ENCODE measurements around the gene DHPS.
"Not testable (repeated sequence)": the region's sequence is repeated elsewhere in the genome, so short reads cannot be mapped to it uniquely, and the experiment has no call there.

The DHPS gene

DNA sequence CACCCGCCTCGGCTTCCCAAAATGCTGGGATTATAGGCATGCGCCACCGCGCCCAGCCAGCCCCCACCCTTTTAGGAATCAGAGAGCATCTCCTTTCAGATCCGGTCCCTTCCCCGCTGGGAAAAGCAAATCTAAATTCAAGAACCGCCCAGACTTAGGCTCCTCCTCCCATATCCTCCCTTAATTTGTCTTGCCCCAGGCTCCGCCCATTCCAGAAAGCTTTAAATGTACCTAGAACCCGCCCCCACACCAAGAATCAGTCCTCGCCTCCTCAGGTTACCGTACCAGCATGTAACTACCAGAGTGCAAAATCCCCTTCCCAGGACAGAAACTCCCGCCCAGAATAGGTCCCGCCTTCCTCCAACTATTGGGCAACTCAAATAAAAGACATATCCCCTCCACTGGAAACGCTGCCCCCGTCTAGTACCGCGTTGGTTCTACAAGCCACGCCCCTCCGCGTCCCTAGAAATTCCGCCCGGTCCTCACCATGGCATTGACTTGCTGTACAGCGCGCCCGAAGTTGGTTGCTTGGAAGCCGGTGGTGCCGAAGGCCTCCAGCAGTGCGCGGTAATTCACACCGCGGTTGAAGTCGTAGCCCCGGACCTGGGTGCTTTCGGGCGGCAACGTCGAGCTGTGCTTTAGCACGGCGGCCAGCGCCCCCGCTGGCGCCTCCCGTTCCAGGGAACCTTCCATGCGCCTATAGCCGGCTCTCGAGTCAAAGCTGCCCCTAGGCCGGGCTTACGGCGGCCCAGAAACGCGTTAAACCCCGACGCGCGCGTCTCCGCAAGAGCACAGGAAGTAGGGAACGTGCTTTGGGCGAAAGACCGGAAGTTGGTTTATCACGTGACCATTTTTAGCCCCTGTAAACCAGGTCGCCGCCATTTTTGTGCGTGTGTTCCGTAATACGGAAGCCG is at the start of gene DHPS:
TSS of gene DHPS (minus strand) at position 807 of the 914 bp plus-strand sequence. CDS start at position 693, 114 bp downstream.
- DNase-seq: peak; percentile 99

DNA sequence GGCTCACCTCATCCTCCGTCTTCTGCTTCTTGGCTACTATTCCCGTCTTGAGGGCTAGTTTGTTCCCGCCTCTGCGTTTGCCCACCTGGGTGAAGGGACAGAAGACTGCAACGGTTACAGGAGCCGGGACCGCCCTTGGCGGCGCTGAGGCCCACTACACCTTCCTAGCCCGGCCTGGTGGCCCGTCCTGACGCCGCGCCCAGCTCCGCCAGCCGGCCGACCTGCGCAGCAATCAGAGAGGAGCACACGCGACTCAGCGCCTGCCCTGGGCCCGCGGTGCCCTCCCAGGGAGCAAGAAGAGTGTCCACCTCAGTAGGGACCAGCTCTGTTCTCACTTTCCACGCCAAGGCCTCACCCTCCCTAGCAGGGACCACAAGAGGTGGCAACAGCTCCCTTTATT is 49.7 kb upstream of the DHPS start:
- DNase-seq: no peak

DNA sequence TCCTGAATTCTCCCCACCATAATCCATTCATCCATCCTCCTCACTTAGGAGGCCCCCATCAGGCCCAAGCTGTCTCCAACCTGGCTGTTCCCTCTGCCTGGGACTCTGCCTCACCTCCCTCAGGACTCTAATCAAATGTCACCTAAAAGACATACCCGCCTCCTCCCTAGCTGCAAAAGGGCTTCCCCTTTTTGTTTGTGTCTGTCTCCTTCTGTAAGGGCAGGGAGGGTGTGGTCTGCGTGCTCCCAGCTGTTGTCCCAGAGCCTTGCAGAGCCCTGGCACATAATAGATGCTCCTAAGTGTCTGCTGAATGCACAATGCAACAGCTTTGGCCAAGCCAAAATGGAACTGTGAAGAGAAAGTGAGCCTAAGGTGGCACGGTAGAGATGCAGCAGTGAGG is 48.4 kb upstream of the DHPS start:
- no peak for DNase-seq

DNA sequence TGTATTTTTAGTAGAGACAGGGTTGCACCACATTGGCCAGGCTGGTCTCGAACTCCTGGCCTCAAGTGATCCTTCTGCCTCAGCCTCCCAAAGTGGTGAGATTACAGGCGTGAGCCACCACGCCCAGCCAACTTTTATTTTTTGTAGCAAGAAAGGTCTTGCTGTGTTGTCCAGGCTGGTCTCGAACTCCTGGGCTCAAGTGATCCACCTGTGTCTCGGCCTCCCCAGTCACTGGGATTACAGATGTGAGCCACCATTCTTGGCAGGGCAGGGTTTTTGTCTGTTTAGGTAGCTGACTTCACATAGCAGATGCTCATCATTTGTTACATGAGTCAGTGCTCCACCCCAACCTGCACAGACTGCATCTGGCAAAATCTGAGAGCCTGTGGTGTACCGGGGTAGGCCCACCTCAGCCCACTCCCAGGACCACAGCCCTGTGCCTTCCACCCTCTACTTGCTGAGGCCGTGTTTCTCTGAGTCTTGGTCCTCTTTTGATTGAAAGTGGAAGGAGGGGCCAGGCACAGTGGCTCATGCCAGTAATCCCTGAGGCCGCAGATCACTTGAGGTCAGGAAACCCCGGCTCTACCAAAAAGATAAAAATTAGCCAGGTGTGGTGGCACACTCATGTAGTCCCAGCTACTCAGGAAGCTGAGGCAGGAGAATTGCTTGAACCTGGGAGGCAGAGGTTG is 46.2 kb upstream of the DHPS start:
- DNase-seq: no peak

DNA sequence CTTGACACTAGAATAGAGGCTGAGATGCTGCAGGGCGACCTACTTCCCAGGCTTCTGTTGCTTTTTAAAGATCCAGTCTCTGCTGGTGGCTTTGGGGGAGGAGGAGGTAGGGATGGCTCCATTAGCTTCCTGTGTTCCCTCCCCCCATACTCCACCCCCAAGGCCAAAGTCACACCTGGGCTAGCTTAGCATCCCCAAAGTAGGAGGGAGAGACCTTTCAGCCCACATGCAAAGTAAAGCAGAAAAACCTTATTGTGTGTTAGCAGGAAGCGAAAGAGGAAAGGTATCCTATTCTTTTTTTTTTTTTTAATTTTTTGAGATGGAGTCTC is 45.3 kb upstream of the DHPS start:
- no peak for DNase-seq

DNA sequence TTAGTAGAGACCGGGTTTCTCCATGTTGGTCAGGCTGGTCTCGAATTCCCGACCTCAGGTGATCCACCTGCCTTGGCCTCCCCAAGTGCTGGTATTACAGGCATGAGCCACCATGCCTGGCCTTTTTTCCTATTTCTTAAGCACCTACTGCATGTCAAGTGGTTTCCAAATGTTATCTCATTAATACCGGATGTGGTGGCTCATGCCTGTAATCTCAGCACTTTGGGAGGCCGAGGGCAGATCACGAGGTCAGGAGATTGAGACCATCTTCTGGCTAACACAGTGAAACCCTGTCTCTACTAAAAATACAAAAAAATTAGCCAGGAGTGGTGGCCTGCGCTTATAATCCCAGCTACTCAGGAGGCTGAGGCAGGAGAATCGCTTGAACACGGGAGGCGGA is 43.9 kb upstream of the DHPS start:
- not testable (repeated sequence) for DNase-seq

DNA sequence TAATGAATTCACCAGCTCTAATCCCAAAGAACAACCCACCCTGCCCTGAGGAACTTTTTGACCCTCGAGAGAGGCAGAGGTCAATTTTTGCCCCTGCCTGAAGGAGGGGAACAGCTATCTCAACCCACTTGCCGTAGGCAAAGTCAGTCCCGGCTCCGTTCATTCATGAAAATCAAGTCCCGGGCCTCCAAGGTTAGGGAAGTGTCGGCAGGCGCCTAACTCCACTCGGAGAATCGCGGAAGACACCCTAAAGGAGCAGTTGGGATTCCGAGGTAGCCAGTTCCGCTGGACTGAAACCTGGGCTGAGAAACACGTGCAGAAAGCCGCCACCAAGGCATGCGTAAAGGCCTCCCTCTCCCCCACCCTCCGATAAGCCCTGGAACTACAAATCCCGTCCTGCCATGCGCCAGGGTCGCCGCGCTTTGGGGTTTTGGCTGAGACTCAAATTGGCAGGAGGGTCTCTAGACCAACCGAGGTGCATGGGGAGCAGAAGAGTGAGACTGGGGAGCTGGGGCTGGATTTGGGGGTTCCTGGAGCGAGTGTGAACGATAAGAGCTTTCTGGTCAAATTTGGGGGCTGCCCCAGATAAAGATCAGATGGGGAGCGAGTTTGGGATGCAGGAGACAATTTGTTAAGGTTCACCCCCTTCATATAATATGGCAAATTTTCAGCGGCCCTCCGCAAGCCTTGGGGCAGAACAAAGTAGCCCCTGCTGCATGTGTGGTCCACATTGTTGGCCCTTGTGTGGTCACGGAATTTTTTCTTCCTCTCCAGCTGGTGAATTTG is 42.2 kb upstream of the DHPS start, which contains the start of gene TNPO2:
TSS of gene TNPO2 (minus strand) at position 292 of the 786 bp plus-strand sequence. CDS start 2,955 bp downstream, outside the sequence.
- DNase-seq: peak; percentile 89

DNA sequence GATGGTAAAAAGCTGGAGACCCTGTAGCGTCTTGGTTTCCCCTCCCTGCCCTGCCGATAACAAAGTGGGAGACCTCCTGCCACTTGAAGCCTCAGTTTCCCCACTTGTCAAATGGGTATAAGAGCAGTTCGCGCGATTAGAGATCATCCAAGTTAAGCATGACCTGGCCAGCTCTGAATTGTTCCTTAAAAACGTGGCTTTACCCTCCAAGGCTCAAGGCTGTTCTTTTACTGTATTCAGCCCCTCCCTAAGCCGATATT is 41.6 kb upstream of the DHPS start:
- DNase-seq: no peak

DNA sequence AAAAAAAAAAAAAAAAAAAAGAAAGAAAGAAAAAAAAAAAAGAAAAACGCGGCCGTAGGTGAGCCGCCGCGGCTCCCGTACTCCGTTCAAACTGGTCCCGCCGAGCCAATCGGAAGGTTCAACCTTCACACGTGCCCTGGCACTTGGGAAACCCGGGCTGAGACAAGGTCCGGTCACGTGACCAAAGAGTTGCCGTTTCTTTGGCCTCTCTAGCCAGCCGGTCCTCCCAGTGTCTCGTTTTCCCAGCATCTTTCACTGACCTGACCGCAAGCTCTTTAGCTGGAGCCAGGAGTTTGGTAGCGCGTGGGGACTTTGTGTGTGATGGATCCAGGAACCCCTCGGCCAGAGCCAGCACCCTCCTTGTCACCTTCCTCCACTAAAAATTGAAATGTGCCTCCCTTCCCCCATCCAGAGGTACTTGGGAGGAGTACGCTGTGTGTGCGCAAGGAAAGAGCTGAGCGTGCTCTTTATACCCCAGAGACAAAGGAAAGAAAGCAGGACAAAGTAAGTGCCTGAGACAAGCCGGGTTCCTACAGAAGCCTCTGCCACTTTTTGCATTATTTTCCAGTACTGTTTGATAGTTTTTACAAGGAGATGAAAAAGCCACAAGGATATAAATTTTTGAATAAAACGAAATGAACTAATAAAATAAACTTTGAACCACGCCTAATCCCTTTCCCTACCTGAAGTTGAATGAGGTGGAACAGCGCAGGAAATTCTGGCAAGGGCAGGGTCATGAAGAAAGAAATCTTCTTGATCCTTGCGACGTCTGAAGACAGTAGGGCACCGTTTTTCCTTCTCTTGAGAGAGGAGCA is 41.1 kb upstream of the DHPS start:
- peak; percentile 100 for DNase-seq

DNA sequence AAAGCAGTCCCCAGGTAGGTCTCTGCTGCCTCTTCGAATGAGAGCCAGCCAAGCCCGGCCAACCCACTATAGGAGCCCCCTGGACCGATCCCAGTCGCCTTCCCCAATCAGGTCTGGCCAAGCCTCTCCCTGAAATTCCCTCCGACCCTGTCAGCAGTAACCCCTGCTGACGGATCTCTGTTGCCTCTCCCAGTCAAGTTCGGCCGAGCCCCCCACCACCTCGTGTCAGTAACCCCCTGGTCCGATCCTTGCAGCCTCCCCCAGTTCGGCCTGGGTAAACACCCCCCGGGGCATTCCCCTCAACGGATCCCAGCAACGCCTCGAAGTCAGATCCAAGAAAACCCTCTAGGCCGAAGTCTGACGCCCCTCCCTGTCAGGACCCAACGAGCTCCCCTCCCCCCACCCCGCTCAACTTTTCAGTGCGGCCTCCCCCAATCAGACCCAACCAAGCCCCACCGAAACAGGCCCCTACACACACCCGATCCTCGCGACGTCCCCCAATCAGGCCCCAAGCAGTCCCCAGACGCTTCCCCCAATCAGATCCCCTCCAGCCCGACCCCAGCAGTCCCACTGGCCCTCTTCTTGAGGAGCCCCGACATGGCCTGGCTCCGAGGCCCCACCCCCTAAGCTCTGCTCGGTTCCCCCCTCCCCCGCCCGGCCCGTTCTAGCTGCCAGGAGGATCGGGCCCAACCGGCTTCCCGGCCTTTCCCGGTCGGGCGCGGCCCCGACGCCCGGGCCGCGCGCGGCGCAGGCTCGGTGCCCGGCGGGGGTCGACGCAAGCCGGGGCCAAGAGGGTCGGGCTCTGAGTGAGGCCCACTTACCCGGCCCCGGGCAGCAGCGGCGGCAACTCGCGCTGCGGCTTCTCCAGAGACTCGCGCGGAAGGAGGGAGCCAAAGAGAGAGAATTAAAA is 40.2 kb upstream of the DHPS start:
- DNase-seq: peak; percentile 66

DNA sequence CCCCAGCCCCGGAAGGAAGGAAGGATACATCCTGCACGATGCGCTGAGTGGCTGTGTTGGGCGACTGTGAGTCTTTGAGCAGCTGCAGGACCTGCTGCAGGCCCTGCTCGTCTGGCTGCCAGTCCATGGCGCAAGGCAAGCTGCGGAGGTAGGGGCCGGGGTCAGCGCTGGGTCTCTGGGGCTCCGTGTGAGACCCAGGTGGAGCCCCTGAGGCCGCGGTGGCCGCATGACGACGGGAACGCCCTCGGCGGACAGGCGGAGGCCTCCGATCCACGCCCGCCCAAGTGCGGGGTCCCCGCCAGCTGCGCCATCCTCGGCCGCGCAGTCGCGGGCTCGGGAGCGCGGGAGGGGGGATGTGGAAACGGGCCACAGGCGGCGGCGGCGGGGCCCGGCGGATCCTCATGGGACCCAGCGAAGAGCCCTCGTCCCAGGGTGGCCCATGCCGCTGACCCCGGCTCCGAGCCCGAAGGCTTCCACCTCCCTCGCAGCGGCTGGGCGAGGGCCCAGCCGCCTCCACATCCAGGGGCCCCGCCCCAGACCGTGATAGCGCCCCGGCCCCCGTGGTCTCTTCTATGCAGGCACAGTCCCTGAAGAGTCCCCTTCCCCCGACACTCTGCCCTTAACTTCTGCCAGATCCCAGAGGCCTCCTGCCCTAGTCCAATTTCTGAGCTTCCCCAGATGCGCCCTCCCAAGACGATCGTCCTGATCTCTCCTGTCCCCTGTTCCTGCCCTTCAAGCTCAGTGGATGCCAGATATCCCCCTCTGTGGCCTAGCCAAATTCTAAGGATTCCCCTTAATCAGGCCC is 39.4 kb upstream of the DHPS start:
- DNase-seq: no peak

DNA sequence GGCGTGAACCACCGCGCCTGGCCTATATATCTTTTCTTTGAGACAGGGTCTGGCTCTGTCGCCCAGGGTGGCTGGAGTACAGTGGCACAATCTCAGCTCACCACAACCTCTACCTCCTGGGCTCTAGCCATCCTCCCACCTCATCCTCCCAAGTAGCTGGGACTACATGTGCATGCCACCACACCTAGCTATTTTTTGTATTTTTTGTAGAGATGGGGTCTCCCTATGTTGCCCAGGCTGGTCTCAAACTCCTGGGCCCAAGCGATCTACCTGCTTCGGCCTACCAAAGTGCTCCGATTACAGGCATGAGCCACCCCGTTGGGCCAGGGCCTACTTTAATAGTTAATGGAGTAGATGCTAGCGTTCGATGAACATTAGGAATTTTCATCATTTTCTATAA is 38.6 kb upstream of the DHPS start:
- no peak for DNase-seq

DNA sequence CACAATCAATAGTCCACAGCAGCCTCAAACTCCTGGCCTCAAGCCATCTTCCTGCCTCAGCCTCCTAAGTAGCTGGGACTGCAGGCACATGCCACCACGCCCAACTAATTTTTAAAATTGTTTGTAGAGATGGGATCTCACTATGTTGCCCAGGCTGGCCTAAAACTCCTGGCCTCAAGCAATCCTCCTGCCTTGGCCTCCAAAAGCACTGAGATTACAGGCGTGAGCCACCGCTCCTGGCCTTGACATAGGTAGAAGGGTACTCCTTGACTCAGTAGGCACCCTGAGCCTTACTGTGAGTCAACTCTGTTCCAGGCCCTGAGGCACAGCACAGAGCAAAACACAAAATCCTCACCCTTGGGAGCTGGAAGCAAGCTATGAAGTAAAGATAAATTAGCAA is 34.2 kb upstream of the DHPS start:
- no peak for DNase-seq

DNA sequence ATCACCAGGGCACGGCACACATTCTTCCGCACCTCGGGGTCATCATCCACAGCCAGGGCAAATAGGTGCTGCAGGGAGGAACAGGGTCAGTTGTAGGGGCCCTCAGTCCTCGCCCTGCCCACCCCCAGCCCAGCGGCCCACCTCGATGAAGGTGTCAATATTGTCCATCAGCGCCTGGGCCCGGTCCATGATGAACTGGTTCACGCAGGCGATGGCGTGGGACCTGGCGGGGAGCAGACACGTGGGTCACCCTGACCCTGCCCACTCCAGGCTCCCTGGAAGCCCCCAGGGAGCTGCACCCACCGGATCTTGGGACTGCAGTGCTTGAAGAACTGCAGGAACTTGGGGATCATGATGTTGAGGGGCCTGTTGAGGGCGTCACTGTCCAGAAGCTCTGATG is 33.4 kb upstream of the DHPS start:
- no peak for DNase-seq

DNA sequence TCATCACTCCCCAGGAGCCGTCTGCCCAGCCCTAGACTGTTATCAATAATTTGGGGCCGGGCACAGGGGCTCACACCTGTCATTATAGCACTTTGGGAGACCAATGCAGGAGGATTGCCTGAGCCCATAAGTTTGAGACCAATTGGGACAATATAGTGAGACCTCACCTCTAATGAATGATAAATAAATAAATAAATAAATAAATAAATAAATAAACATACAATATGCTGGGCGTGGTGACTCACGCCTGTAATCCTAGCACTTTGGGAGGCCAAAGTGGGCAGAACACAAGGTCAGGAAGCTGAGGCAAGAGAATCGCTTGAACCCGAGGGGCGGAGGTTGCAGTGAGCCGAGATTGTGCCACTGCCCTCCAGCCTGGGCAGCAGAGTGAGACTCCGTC is 31.6 kb upstream of the DHPS start:
- not testable (repeated sequence) for DNase-seq

DNA sequence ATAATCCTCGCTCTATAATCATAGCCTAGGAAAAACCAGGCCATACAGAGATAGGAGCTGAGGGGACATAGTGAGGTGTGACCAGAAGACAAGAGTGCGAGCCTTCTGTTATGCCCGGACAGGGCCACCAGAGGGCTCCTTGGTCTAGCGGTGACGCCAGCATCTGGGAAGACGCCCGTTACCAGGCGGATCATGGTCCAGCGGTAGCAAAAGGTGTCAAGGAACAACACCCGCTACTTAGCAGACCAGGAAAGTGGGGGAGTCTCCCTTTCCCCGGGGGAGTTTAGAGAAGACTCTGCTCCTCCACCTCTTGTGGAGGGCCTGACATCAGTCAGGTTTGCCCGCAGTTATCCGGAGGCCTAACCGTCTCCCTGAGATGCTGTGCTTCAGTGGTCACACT is 30.4 kb upstream of the DHPS start:
- DNase-seq: not testable (repeated sequence)

DNA sequence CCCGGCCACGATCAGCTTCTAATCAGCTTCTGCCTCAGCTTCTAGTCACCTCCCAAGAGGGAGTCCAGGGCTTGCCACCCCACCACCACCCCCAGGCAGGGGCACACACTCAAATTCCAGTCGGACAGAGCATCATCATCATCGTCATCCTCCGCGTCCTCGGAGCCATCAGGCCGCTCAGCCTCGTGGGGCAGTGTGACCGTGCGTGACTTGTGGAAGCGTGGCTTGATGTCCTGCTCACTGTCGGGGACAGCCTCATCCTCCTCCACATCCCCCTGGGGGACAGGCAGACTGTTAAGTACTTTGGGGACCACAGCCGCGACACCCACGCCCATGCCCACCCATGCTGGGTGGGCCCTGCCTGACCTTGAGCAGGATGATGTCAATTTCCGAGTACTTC is 29.5 kb upstream of the DHPS start:
- DNase-seq: no peak

DNA sequence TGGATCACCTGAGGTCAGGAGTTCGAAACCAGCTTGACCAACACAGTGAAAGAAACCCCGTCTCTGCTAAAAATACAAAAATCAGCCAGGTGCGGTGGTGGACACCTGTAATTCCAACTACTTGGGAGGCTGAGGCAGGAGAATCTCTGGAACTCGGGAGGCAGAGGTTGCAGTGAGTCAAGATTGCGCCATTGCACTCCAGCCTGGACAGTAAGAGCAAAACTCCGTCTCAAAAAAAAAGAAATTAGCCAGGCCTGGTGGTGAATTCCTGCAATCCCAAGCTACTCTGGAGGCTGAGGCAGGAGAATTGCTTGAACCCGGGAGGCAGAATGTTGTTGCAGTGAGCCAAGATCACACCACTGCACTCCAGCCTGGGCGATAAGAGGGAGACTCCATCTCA is 27.0 kb upstream of the DHPS start:
- DNase-seq: no peak

DNA sequence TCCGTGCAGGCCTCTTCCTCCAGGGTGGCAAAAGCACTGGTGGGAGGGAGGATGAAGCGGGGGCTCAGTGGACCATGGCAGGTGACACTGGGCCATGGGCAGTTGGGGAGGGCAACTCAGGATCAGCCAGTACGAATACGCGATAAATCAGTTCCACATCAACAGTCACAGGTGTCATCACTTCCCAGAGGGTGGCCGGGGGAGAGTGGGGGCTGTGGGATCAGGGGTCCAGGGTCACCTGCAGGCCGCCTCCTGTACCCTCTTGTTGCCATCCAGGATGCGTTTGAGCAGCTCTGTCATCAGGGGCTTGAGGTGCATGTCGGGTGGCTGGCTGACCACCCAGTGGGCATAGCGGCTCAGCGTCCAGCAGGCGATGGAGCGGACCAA is 24.6 kb upstream of the DHPS start:
- DNase-seq: no peak

DNA sequence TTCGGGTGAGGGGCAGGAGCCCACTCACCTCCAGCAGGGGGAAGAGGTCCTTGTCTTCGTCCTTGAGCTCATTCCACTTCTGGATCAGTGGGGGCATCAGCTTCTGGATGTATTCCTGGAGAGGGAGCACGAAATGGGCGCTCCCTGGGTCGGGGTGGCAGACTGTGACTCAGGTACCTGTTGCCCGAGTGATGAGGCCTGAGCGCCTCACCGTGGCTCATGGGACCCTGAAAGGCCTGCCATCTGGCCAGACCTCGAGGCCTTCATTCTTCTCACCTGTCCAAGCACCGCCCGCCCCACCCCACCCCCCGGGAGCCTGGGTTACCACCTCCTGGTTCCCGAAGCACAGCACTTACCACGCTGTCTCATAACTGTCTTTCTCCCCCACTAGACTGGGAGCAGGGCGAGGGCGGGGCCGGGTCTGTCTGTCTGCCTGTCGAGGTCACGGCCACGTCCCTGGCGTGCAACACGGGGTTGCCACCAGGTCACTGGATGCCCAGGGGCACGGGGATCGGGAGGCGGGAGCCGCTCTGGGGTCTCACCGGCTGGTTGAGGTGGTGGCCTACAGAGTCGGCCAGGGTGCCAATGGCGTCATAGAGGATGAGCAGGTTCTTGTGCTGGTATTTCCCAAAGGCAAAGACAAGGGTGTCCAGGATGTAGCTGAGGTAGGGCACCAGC is 24.1 kb upstream of the DHPS start:
- DNase-seq: no peak
